ENCODE data around the gene LZTFL1.
"Not testable (repeated sequence)": the region's sequence is repeated elsewhere in the genome, so short reads cannot be mapped to it uniquely, and the experiment has no call there.

LZTFL1 gene

DNA sequence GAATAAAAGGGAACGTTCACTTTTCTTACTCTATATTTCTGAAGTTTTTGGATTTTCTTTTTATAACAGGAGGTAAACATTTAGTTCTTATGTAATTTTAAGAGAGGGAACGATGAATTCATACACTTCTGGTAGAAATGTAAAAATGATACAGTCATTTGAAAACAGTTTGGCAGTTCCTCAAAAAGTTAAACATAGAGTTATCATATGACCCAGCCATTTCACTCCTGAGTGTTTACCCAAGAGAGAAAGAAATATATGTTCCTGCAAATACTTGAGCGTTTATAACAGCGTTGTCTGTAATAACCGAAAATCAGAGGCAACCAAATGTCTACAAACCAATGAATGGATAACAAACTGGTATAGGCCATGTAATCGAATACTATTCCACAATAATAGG is 23.6 kb upstream of the LZTFL1 start:
- TF ChIP-seq, protein P1, sequence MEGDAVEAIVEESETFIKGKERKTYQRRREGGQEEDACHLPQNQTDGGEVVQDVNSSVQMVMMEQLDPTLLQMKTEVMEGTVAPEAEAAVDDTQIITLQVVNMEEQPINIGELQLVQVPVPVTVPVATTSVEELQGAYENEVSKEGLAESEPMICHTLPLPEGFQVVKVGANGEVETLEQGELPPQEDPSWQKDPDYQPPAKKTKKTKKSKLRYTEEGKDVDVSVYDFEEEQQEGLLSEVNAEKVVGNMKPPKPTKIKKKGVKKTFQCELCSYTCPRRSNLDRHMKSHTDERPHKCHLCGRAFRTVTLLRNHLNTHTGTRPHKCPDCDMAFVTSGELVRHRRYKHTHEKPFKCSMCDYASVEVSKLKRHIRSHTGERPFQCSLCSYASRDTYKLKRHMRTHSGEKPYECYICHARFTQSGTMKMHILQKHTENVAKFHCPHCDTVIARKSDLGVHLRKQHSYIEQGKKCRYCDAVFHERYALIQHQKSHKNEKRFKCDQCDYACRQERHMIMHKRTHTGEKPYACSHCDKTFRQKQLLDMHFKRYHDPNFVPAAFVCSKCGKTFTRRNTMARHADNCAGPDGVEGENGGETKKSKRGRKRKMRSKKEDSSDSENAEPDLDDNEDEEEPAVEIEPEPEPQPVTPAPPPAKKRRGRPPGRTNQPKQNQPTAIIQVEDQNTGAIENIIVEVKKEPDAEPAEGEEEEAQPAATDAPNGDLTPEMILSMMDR (IDR thresholded peaks at IDR 0.05; ENCODE audit: extremely low read depth, insufficient read depth, missing control alignments), result no peak
- in situ Hi-C loops (cut with MboI; ENCODE audit: low pct_unique_long_range_greater_than_20kb, low sequenced_read_pairs, unreplicated experiment), result no loop called here
- no peak for DNase-seq (ENCODE audit: low spot score)

DNA sequence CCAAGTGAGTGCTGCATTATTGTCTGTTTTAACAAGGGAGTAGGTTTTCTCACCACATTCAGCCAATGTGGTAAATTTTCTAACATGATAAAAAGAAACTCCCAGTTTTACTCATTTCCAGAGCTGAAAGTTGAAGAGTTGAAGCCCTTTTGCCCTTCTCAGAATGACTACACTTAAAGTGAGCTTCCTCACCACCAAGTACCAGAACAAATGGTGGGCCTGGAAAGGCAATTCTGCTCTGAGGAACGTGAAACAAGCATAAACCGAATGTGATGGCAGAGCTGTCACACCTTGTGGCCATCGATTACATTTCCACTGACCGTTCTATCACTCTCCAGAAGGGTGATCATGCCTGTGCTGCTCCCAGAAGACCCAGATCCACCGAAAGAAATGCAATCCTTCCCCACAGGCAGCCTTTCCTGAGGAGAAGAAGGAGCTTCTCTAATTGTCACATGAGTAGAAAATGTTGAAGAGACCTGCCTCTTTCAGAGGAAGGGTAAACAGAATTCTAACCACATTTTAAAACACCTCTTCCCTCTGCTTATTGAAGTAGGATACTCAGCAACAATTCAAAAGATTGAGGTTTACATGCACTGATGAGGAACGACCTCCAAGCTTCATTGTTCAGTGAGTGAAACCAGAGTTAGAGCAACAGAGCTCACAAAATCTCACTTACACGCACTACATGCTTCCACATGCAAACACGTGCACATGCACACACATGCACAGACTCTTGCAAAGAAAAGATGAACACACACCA is 23.0 kb upstream of the LZTFL1 start:
- in situ Hi-C loops (cut with MboI; ENCODE audit: low pct_unique_long_range_greater_than_20kb, low sequenced_read_pairs, unreplicated experiment), result no loop called here
- DNase-seq (ENCODE audit: low spot score), result no peak
- TF ChIP-seq, protein P1 (IDR thresholded peaks at IDR 0.05; ENCODE audit: extremely low read depth, insufficient read depth, missing control alignments), result no peak

DNA sequence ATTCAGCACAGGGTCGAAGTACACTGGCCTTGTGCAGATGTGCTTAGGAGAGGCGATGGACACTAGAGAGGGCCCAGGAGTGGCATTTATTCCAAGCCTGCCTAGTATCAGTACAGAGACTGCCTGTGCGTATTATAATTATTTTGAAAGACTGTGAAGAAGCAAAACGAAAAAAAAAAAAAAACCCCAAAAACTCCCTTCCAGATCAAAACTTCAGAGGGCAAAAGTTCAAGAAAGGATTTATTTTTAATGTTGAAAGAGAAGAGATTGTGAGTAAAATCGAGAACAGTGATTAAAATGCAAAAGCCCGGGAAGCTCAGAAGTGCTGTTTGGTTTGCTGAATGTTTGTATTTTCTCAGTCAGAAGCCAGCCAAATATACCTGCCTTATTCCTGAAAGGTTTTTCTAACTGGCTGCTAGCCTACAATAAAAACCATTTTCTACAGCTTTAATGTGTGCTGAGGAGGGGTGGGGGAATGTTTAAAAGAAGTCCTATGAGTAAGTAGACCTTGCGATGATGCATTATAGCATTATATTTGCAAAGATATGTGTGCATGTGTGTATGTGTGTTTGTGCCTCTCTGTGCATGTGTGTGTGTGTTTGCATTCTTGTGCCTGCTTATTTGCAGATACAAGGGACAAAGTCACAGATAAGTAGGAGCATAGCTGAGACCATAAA is 19.3 kb upstream of the LZTFL1 start:
- TF ChIP-seq, protein P1 (IDR thresholded peaks at IDR 0.05; ENCODE audit: extremely low read depth, insufficient read depth, missing control alignments), result no peak
- no peak for DNase-seq (ENCODE audit: low spot score)
- in situ Hi-C loops (cut with MboI; ENCODE audit: low pct_unique_long_range_greater_than_20kb, low sequenced_read_pairs, unreplicated experiment), result no loop called here

DNA sequence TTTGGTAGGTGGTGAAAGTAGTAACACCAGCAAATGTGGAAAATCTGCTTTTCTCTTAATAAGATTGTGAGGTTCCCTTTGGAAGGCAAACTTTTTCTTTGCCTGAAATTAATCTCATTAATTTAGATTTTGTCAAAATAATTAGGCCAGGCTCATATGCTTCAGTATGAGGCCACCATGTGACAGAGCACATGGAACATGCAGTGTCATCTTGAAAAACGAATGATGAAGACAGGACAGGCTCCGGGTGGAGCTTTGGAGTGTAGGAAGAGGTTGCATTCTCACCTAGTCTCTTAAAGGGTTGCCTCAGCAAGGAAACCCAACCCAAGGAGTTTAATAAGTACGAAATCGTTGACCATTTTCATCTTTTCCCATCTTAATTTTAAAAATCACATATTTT is 18.6 kb upstream of the LZTFL1 start:
- no peak for DNase-seq (ENCODE audit: low spot score)
- in situ Hi-C loops (cut with MboI; ENCODE audit: low pct_unique_long_range_greater_than_20kb, low sequenced_read_pairs, unreplicated experiment), result no loop called here
- TF ChIP-seq, protein P1 (IDR thresholded peaks at IDR 0.05; ENCODE audit: extremely low read depth, insufficient read depth, missing control alignments), result no peak

DNA sequence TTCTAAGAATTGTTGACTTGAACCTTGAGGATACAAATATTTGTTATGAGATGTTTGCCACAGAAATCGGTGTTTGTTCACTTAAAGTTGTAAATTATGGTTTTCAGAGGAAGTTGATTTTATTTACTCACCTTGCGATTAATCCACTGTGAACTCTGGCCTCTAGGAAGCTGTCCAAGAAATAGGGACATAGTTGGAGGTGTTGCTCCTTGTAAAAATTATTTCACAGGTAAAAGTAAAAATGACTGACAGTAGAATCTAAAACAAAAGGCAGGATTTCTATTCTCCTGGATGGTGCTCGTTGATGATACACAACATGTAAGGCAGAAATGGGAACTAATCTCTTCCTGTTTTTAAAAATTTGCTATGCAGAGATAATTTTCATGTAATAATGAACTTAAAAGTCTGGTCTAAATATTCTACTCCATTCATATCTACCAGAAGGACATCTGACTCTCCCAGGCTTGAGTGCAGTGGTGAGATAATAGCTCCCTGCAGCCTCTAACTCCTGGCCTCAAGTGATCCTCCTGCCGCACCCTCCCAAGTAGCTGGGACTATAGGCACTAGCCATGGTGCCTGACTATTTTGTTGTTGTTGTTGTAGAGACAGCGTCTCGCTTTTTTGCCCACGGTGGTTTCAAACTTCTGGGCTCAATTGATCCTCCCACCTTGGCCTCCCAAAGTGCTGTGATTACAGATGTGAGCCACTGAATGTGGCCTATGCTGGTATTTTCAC is 17.1 kb upstream of the LZTFL1 start:
- in situ Hi-C loops (cut with MboI; ENCODE audit: low pct_unique_long_range_greater_than_20kb, low sequenced_read_pairs, unreplicated experiment), result no loop called here
- DNase-seq (ENCODE audit: low spot score), result no peak
- TF ChIP-seq, protein P1 (IDR thresholded peaks at IDR 0.05; ENCODE audit: extremely low read depth, insufficient read depth, missing control alignments), result no peak

DNA sequence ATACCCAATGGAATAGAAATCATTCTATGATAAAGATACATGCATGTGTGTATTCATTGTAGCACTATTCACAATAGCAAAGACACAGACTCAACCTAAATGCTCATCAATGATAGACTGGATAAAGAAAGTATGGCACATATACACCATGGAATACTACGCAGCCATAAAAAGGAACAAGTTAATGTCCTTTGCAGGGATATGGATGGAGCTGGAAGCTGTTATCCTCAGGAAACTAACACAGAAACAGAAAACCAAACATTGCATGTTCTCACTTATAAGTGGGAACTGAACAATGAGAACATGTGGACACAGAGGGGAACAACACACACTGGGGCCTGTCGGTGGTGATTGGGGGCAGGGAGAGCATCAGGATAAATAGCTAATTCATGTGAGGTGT is 15.1 kb upstream of the LZTFL1 start:
- in situ Hi-C loops (cut with MboI; ENCODE audit: low pct_unique_long_range_greater_than_20kb, low sequenced_read_pairs, unreplicated experiment); DNase-seq (ENCODE audit: low spot score): not testable (repeated sequence)

DNA sequence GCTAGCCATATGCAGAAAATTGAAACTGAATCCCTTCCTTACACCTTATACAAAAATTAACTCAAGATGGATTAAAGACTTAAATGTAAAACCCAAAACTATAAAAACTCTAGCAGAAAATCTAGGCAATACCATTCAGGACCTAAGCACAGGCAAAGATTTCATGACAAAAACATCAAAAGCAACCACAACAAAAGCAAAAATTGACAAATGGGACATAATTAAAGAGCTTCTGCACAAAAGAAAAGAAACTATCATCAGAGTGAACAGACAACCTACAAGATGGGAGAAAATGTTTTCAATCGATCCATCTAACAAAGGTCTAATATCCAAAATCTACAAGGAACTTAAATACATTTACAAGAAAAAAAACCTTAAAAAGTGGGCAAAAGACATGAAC is 14.4 kb upstream of the LZTFL1 start:
- in situ Hi-C loops (cut with MboI; ENCODE audit: low pct_unique_long_range_greater_than_20kb, low sequenced_read_pairs, unreplicated experiment); DNase-seq (ENCODE audit: low spot score): not testable (repeated sequence)

Data from GM13977 (cell line).